OCI-LY1 (cell line): ENCODE data around the gene ST6GAL2.

Experiments
- H2AFZ ChIP-seq: fragments of 200-600 bp; sonication (generic), shearing (Covaris generic); 2 replicates; pipeline ENCODE4 v1.6.0; 2014; ENCODE audit warnings: antibody characterized with exemption, mild to moderate bottlenecking, low read length
- H3F3A ChIP-seq: fragments of 200-600 bp; sonication (generic), shearing (Covaris generic); 2 replicates; pipeline ENCODE4 v1.6.0; 2014; ENCODE audit warnings: mild to moderate bottlenecking, antibody characterized with exemption, low read length, moderate library complexity; ENCODE audit not compliant: insufficient read depth
- H3K27ac ChIP-seq: fragments of 200-600 bp; sonication (generic); 2 replicates; pipeline ENCODE4 v1.5.1; 2014; ENCODE audit warnings: low read length, mixed run types, mild to moderate bottlenecking, low read depth; ENCODE audit not compliant: poor library complexity, severe bottlenecking
- H3K27me3 ChIP-seq: fragments of 200-600 bp; sonication (generic); 2 replicates; pipeline ENCODE4 v1.6.0; 2014; ENCODE audit warnings: antibody characterized with exemption, mild to moderate bottlenecking, low read length, moderate library complexity; ENCODE audit not compliant: insufficient read depth
- H3K36me3 ChIP-seq: fragments of 200-600 bp; sonication (generic); 2 replicates; pipeline ENCODE4 v1.6.1; 2014; ENCODE audit warnings: mild to moderate bottlenecking, antibody characterized with exemption, low read length, moderate library complexity, mixed read lengths; ENCODE audit not compliant: insufficient read depth
- H3K4me1 ChIP-seq: fragments of 200-600 bp; sonication (generic); 2 replicates; pipeline ENCODE4 v1.5.1; 2014; ENCODE audit warnings: mild to moderate bottlenecking, low read length, moderate library complexity; ENCODE audit not compliant: insufficient read depth, severe bottlenecking
- H3K4me2 ChIP-seq: fragments of 200-600 bp; sonication (generic), shearing (Covaris generic); 2 replicates; pipeline ENCODE4 v1.6.1; 2014; ENCODE audit warnings: low read length
- H3K4me3 ChIP-seq: fragments of 200-600 bp; sonication (generic); 2 replicates; pipeline ENCODE4 v1.5.1; 2014; ENCODE audit warnings: low read length, low read depth, mild to moderate bottlenecking, mixed read lengths; ENCODE audit not compliant: poor library complexity, severe bottlenecking
- H3K79me2 ChIP-seq: fragments of 200-600 bp; shearing (Covaris generic); 2 replicates; pipeline ENCODE4 v1.6.1; 2016; ENCODE audit warnings: mixed run types, low read length, mixed read lengths; ENCODE audit not compliant: insufficient read depth
- H3K9ac ChIP-seq: fragments of 200-600 bp; sonication (generic), shearing (Covaris generic); 2 replicates; pipeline ENCODE4 v1.6.1; 2014; ENCODE audit warnings: mild to moderate bottlenecking, low read length, mixed read lengths
- H3K9me2 ChIP-seq: fragments of 200-600 bp; sonication (generic), shearing (Covaris generic); 2 replicates; pipeline ENCODE4 v1.6.1; 2014; ENCODE audit warnings: low read depth, mild to moderate bottlenecking, low read length, mixed read lengths
- H3K9me3 ChIP-seq: fragments of 200-600 bp; shearing (Covaris generic); 2 replicates; pipeline ENCODE4 v1.6.1; 2014; ENCODE audit warnings: low read length, mixed read lengths
- H4K20me1 ChIP-seq: fragments of 200-600 bp; sonication (generic), shearing (Covaris generic); 2 replicates; pipeline ENCODE4 v1.6.0; 2016; ENCODE audit warnings: mild to moderate bottlenecking, low read length; ENCODE audit not compliant: insufficient read depth
- CTCF ChIP-seq: fragments of 200-600 bp; sonication (generic), shearing (Covaris generic); IDR thresholded peaks from 2 replicates; pipeline ENCODE4 v1.5.1; 2017; ENCODE audit warnings: mild to moderate bottlenecking, antibody characterized with exemption, low read length, moderate library complexity, mixed read lengths
- EZH2 ChIP-seq: fragments of 200-600 bp; sonication (generic), shearing (Covaris generic); IDR thresholded peaks from 2 replicates; pipeline ENCODE4 v1.8.0; 2017; ENCODE audit warnings: borderline replicate concordance, mixed run types, mild to moderate bottlenecking, antibody characterized with exemption, low read length, moderate library complexity, mixed read lengths

Gene ST6GAL2

GRCh38 chr2:106800976-106801655, 84.9 kb downstream of the ST6GAL2 start:
- Histone ChIP-seq H4K20me1 (no peaks in the 10 kb centered on the region), H3K9me2 (no peaks in the 10 kb centered on the region), H3K9ac (no peak overlapping the region), H3K4me3 (no peak overlapping the region), H3K4me1 (no peaks in the 10 kb centered on the region), H3K9me3 (no peaks in the 10 kb centered on the region), H3K79me2 (no peaks in the 10 kb centered on the region), H3K36me3 (no peaks in the 10 kb centered on the region), H2AFZ (no peak overlapping the region), H3K4me2 (no peak overlapping the region), H3K27me3 (no peaks in the 10 kb centered on the region), H3F3A (no peaks in the 10 kb centered on the region), H3K27ac (no peak overlapping the region)
- TF ChIP-seq EZH2 (no peak), CTCF (no peak)

- no peak for TF ChIP-seq CTCF
- no peak for TF ChIP-seq EZH2
- Histone ChIP-seq H3F3A (no peaks in the 10 kb centered on the region), H3K9me3 (no peaks in the 10 kb centered on the region), H3K4me1 (no peaks in the 10 kb centered on the region), H2AFZ (no peak overlapping the region), H4K20me1 (no peaks in the 10 kb centered on the region), H3K27me3 (no peaks in the 10 kb centered on the region), H3K9ac (no peak overlapping the region), H3K4me3 (no peak overlapping the region), H3K27ac (no peak overlapping the region), H3K36me3 (no peaks in the 10 kb centered on the region), H3K9me2 (no peaks in the 10 kb centered on the region), H3K4me2 (no peak overlapping the region), H3K79me2 (no peaks in the 10 kb centered on the region)
Observed at GRCh38 chr2:106800180-106800579, 85.8 kb downstream of the ST6GAL2 start.

GRCh38 chr2:106798826-106799552, 87.0 kb downstream of the ST6GAL2 start:
- Histone ChIP-seq H3K27me3 (no peaks in the 10 kb centered on the region), H3K9me2 (no peaks in the 10 kb centered on the region), H3K9ac (no peak overlapping the region), H3K4me1 (no peaks in the 10 kb centered on the region), H4K20me1 (no peaks in the 10 kb centered on the region), H3K9me3 (no peaks in the 10 kb centered on the region), H3K4me2 (no peak overlapping the region), H3F3A (no peaks in the 10 kb centered on the region), H3K4me3 (no peak overlapping the region), H3K79me2 (no peaks in the 10 kb centered on the region), H3K36me3 (no peaks in the 10 kb centered on the region), H3K27ac (no peak overlapping the region), H2AFZ (no peak overlapping the region)
- TF ChIP-seq CTCF = no peak
- no peak for TF ChIP-seq EZH2
